NCI-H1694 (cell line): Measurements from ENCODE around the gene CD72.
A peak's percentile ranks its signal among the peaks of the same experiment; 100 is the strongest.
"Not testable (repeated sequence)": the region's sequence is repeated elsewhere in the genome, so short reads cannot be mapped to it uniquely, and the experiment has no call there.

Experiments used
- DNase-seq: peaks from one replicate; lab custom pipeline; 2025; lab: John Stamatoyannopoulos, UW

CD72 gene

GRCh38 chr9:35649431-35650340 lies 31.5 kb upstream of the CD72 start:
- DNase-seq: no peak

- DNase-seq: peak; percentile 87
Measured at GRCh38 chr9:35646533-35647265, 28.5 kb upstream of the CD72 start.

GRCh38 chr9:35646153-35646532 lies 27.9 kb upstream of the CD72 start:
- DNase-seq: no peak

DNA sequence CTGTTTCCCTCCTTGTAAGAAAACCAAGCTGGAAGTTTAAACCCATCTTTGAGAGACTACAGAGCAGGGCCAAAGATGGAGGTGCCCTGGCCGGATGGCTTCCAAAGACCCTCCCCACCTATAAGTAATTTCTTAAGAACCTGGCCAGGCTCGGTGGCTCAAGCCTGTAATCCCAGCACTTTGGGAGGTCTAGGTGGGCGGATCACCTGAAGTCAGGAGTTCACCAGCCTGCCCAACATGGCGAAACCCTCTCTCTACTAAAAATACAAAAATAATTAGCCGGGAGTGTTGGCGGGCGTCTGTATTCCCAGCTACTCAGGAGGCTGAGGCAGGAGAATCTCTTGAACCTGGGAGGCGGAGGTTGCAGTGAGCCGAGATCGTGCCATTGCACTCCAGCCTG lies 27.5 kb upstream of the CD72 start:
- DNase-seq: not testable (repeated sequence)

DNA sequence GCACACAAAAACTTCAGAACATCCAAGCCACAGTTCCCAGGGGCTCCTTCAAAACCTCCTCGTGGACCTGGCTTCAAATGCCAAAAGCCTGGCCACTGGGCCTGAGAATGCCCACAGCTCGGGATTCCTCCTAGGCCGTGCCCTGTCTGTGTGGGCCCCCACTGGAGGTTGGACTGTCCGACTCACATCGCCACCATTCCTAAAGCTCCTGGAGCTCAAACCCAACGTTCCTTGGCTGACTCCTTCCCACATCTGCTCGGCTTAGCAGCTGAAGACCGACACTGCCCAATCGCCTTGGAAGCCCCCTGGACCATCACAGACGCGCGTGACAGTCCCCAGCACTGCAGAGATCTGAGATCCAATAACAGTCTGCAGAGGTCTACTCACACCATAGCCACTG lies 24.8 kb upstream of the CD72 start:
- DNase-seq: no peak

GRCh38 chr9:35641478-35641877 lies 23.3 kb upstream of the CD72 start:
- DNase-seq: not testable (repeated sequence)

DNA sequence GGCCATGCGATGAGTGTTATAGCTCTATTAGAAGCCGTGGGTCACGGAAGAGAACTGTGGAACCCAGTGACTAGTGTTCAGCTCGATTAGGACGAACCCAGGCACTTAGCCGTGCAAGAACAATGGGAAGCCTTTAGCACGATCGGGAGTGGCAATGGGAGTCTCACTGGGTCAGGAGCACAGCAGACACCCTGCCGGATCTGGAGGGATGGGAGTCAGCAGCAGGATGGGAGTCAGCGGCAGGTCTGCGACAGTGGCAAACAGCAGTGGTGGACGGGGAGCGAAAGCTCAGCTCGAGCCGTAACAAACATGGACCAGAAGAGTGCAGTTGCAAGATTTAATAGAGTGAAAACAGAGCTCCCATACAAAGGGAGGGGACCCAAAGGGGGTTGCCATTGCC lies 22.2 kb upstream of the CD72 start:
- DNase-seq: not testable (repeated sequence)

DNA sequence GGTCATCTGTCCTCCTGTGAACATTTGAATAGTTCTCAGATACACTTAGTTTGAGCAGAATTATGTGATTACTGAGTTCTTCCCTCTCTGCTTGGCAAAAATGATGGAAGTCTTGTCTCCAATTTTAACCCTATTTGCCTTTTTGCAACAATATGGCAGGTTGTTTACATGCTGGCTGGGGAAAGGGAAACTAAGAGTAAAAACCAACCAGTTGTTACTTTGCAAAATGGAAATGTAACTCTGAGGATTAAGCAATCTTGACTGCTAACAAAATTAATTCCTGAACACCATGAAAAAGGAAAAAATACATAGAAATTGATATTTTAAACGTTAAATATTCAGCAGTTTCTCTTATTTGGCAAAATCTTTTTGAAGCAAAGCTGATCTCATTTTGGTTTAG lies 21.4 kb upstream of the CD72 start:
- DNase-seq: no peak

- DNase-seq: not testable (repeated sequence)
Measured at GRCh38 chr9:35639225-35639624, 21.0 kb upstream of the CD72 start.

- not testable (repeated sequence) for DNase-seq
Measured at GRCh38 chr9:35638751-35639150, 20.5 kb upstream of the CD72 start.

DNA sequence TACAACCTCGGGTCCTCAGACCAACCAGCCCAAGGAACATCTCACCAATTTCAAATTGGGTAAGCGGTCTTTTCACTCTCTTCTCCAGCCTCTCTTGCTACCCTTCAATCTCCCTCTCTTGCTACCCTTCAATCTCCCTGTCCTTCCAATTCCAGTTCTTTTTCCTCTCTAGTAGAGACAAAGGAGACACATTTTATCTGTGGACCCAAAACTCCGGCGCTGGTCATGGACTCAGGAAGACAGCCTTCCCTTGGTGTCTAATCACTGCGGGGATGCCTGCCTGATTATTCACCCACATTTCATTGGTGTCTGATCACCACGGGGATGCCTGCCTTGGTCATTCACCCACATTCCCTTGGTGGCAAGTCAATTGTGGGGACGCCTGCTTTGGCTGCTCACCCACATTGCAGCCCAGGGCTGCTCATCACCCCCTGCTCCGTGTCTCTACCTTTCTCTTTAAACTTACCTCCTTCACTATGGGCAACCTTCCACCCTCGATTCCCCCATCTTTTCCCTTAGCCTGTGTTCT lies 19.3 kb upstream of the CD72 start:
- not testable (repeated sequence) for DNase-seq

DNA sequence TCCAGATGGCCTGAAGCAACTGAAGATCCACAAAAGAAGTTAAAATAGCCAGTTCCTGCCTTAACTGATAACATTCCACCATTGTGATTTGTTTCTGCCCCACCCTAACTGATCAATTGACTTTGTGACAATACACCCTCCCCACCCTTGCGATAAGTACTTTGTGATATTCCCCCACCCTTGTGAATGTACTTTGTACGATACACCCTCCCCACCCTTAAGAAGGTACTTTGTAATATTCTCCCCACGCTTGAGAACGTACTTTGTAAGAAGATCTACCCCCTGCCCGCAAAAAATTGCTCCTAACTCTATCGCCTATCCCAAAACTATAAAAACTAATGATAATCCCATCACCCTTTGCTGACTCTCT lies 18.6 kb upstream of the CD72 start:
- DNase-seq: not testable (repeated sequence)

- DNase-seq: no peak
Measured at GRCh38 chr9:35636135-35636876, 18.1 kb upstream of the CD72 start.

GRCh38 chr9:35635730-35636129 lies 17.5 kb upstream of the CD72 start:
- no peak for DNase-seq

- DNase-seq: no peak
Measured at GRCh38 chr9:35629597-35629996, 11.4 kb upstream of the CD72 start.

DNA sequence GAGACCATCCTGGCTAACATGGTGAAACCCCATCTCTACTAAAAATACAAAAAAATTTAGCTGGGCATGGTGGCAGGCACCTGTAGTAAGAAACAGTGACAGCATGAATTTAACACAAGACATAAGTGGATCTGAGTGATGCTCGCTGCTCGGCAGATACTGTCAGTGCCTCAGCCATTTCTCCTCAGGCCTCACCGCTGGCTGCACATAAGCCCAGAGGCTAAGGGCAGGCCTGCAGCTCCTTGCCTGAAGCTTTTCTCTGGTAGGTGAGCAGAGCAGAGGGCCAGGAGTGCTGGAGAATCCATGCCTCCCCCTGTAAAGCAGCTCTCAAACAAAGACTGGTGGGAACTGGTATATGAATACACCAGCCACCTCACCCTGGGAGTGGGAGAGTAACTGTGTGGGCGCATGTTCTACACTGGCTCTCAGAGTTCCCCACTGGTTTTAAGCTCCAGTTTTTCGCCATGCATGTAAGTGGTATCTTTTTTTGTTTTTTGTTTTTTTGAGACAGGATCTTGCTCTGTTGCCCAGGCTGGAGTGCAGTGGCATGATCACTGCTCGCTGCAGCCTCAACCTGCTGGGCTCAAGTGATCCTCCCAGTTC lies 10.3 kb upstream of the CD72 start:
- DNase-seq: no peak

GRCh38 chr9:35627575-35627974 lies 9.4 kb upstream of the CD72 start:
- DNase-seq: no peak

DNA sequence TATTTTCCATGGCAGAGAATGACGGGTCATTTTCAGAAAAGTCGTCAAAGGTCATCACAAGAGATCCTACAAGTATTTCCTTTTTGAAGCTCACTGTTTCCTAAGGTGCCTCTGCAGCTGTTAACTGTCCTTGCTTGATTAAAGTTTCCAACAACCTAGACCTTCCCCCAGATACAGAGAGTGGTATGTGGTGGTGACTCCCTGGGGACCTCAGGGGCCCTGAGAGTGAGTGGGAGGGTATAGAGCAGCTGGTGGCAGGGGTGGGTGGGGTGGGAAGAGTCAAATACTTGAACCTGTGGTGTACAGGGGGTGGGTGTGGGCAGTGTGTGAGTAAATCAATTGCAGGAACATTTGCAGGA lies 1.6 kb upstream of the CD72 start:
- no peak for DNase-seq

- DNase-seq: no peak
Measured at GRCh38 chr9:35618854-35619799, 914 bp upstream of the CD72 start.

DNA sequence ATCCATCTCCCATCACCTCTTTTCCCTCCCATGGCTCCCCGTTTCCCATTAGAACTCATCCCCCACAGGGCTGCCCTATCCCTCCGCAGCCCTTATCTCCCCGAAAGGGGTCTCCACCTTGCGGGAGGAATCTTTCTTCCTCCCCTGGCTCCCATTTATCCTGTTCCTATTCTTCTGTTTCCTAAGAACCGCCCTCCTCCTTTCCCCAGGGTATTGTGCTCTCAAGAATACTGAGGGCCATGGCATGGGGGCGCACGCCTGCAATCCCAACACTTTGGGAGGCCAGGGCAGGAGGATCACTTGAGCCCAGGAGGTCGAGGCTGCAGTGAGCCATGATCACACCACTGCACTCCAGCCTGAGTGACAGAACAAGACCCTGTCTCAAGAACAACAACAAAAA lies 665 bp downstream of the CD72 start:
- no peak for DNase-seq
